Fibroblast of lung (primary cell): Measurements from ENCODE around the gene TBX15.

Source experiments
- CTCF ChIP-seq, 2 donors: IDR thresholded peaks in 1 of 2; conservative IDR thresholded peaks in 1 of 2; 1 replicate in 1 of 2; 2 replicates in 1 of 2; pipeline ENCODE4 v1.5.1; 2011 to 2012; ENCODE audit warnings: low read length in 2 of 2, control low read depth in 1 of 2, inconsistent platforms in 1 of 2, low read depth in 1 of 2, mild to moderate bottlenecking in 1 of 2
- EZH2 ChIP-seq: IDR thresholded peaks from 2 replicates; pipeline ENCODE4 v1.5.1; 2012; ENCODE audit warnings: low read length, control low read depth, mild to moderate bottlenecking; ENCODE audit errors: missing control alignments

GRCh38 chr1:118995312-118996016 is 7.3 kb upstream of the TBX15 start:
- TF ChIP-seq EZH2: no peak
- no peak for TF ChIP-seq CTCF (conservative IDR thresholded peaks at IDR 0.05 in 1 of 2, IDR thresholded peaks at IDR 0.05 in 1 of 2; ENCODE audit: low read depth in 1 of 2, low read length in 2 of 2)
